ENCODE results near the gene ATP6V1E1.

ATP6V1E1 gene

DNA sequence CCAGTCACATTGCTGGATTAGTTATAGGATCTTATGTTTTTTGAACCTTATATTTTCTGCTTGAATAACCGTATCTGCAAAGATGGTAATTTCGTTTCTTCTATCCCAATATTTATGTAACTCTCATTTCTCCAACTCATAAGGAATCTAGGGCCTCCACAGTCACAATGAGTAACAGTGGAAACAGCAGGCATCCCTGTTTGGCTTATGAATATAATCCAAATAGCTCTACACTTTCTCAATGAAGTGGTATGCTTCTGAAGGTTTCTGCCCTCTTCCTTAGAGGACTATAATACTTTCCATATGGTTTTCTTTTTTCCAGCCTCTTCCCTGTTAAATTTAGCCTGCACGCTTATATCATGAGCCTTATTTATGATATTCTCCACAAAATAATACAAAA is 16.5 kb downstream of the ATP6V1E1 start:
- Histone ChIP-seq H3K23ac (ENCODE audit: low read length in 2 of 2) (no peak overlapping the region), H3K36me3 (ENCODE audit: control insufficient read depth in 1 of 2, insufficient read depth in 2 of 2, low read depth in 1 of 2, low read length in 2 of 2) (peaks cover 29 to 71% of the 10 kb centered on the region in 2 experiments), H3K27me3 (ENCODE audit: control insufficient read depth in 1 of 2, insufficient read depth in 1 of 2, low read length in 2 of 2) (no peaks in the 10 kb centered on the region), H2BK15ac (ENCODE audit: low read depth, poor library complexity, severe bottlenecking) (no peak overlapping the region), H3K4me3 (ENCODE audit: insufficient read depth in 1 of 2, low read depth in 1 of 2, low read length in 2 of 2) (no peak overlapping the region), H2BK120ac (ENCODE audit: low read depth, low read length) (no peak overlapping the region), H3K4me1 (ENCODE audit: control insufficient read depth, insufficient read depth, low read depth, low read length) (peaks cover 2% of the 10 kb centered on the region), H3K4me2 (ENCODE audit: low read length, poor library complexity, severe bottlenecking) (no peak overlapping the region), H4K8ac (ENCODE audit: low read length) (no peak overlapping the region), H3K9ac (ENCODE audit: low read length) (peak overlapping the region; percentile 37), H2BK12ac (ENCODE audit: low read length in 2 of 2) (no peak overlapping the region), H3K18ac (ENCODE audit: low read depth in 1 of 2, low read length in 2 of 2) (no peak overlapping the region), H3K79me1 (replicated peaks; ENCODE audit: low read length, poor library complexity, severe bottlenecking) (peaks cover 14% of the 10 kb centered on the region), H3K27ac (ENCODE audit: low read length, poor library complexity, severe bottlenecking) (no peak overlapping the region), H4K91ac (ENCODE audit: low read length) (no peak overlapping the region), H2AK5ac (ENCODE audit: low read length, severe bottlenecking) (no peak overlapping the region), H3K14ac (ENCODE audit: low read length in 2 of 2) (no peak overlapping the region), H2BK5ac (ENCODE audit: low read depth, low read length, poor library complexity, severe bottlenecking) (no peak overlapping the region), H3K9me3 (ENCODE audit: control insufficient read depth, low read length) (no peaks in the 10 kb centered on the region), H2AFZ (ENCODE audit: low read depth, low read length) (no peak overlapping the region), H3K4ac (ENCODE audit: low read depth in 1 of 2, low read length in 2 of 2) (no peak overlapping the region)
- 70% methylated on average over 3 of the region's 3 CpGs for WGBS
- no peak for DNase-seq

DNA sequence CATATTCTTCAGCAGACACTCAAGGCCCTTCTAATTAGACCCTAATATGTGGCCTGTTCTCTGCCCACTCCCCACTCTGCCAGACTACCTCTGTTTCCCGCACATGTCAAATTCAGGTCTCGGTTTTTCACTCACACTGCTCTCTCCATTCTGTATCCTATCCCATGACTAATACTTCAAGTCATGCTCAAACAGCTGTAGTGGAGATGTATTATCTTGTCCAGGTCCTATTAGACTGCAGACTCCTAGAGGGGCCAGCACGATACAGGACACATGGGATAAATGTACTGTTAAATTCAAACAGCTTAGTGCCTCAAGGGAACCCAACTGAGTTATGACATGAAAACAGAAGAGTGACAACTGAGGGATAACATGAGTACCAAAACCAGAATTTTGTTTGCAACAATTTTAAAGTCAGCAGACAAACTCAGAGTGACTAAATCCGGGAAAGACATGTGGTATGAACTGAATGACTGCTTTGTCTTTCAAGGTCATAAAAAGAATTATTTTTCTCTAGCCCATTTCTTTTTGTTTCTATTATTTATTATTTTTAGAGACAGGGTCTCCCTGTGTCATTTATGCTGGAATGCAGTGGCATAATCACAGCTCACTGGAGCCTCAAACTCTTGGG is 20.5 kb downstream of the ATP6V1E1 start:
- H3K4me1 ChIP-seq (ENCODE audit: control insufficient read depth, insufficient read depth, low read depth, low read length): no peaks in the 10 kb centered on the region
- H2BK120ac ChIP-seq (ENCODE audit: low read depth, low read length): no peak overlapping the region
- H2AK5ac ChIP-seq (ENCODE audit: low read length, severe bottlenecking): no peak overlapping the region
- H3K27ac ChIP-seq (ENCODE audit: low read length, poor library complexity, severe bottlenecking): no peak overlapping the region
- H3K4me2 ChIP-seq (ENCODE audit: low read length, poor library complexity, severe bottlenecking): no peak overlapping the region
- no peak overlapping the region for H4K91ac ChIP-seq (ENCODE audit: low read length)
- no peaks in the 10 kb centered on the region for H3K27me3 ChIP-seq (ENCODE audit: control insufficient read depth in 1 of 2, insufficient read depth in 1 of 2, low read length in 2 of 2)
- H3K4me3 ChIP-seq (ENCODE audit: insufficient read depth in 1 of 2, low read depth in 1 of 2, low read length in 2 of 2): no peak overlapping the region
- peaks cover 25% of the 10 kb centered on the region for H3K79me1 ChIP-seq (replicated peaks; ENCODE audit: low read length, poor library complexity, severe bottlenecking)
- H3K9ac ChIP-seq (ENCODE audit: low read length): no peak overlapping the region
- H3K23ac ChIP-seq (ENCODE audit: low read length in 2 of 2): no peak overlapping the region
- no peak overlapping the region for H2BK12ac ChIP-seq (ENCODE audit: low read length in 2 of 2)
- H3K4ac ChIP-seq (ENCODE audit: low read depth in 1 of 2, low read length in 2 of 2): no peak overlapping the region
- peaks cover 20 to 80% of the 10 kb centered on the region in 2 experiments for H3K36me3 ChIP-seq (ENCODE audit: control insufficient read depth in 1 of 2, insufficient read depth in 2 of 2, low read depth in 1 of 2, low read length in 2 of 2)
- no peaks in the 10 kb centered on the region for H3K9me3 ChIP-seq (ENCODE audit: control insufficient read depth, low read length)
- no peak for DNase-seq
- H3K18ac ChIP-seq (ENCODE audit: low read depth in 1 of 2, low read length in 2 of 2): no peak overlapping the region
- no peak overlapping the region for H2AFZ ChIP-seq (ENCODE audit: low read depth, low read length)
- H3K14ac ChIP-seq (ENCODE audit: low read length in 2 of 2): no peak overlapping the region
- H2BK15ac ChIP-seq (ENCODE audit: low read depth, poor library complexity, severe bottlenecking): no peak overlapping the region
- H4K8ac ChIP-seq (ENCODE audit: low read length): no peak overlapping the region
- H2BK5ac ChIP-seq (ENCODE audit: low read depth, low read length, poor library complexity, severe bottlenecking): no peak overlapping the region
- 91% methylated on average over 3 of the region's 4 CpGs for WGBS

- DNase-seq: no peak
- Histone ChIP-seq H2BK15ac (ENCODE audit: low read depth, poor library complexity, severe bottlenecking) (no peak overlapping the region), H4K8ac (ENCODE audit: low read length) (no peak overlapping the region), H2BK120ac (ENCODE audit: low read depth, low read length) (no peak overlapping the region), H2AK5ac (ENCODE audit: low read length, severe bottlenecking) (no peak overlapping the region), H3K79me1 (replicated peaks; ENCODE audit: low read length, poor library complexity, severe bottlenecking) (peaks cover 26% of the 10 kb centered on the region), H4K91ac (ENCODE audit: low read length) (no peak overlapping the region), H3K14ac (ENCODE audit: low read length in 2 of 2) (no peak overlapping the region), H3K9ac (ENCODE audit: low read length) (no peak overlapping the region), H3K27me3 (ENCODE audit: control insufficient read depth in 1 of 2, insufficient read depth in 1 of 2, low read length in 2 of 2) (no peaks in the 10 kb centered on the region), H2AFZ (ENCODE audit: low read depth, low read length) (no peak overlapping the region), H3K23ac (ENCODE audit: low read length in 2 of 2) (no peak overlapping the region), H3K4me3 (ENCODE audit: insufficient read depth in 1 of 2, low read depth in 1 of 2, low read length in 2 of 2) (no peak overlapping the region), H3K4me1 (ENCODE audit: control insufficient read depth, insufficient read depth, low read depth, low read length) (no peaks in the 10 kb centered on the region), H2BK5ac (ENCODE audit: low read depth, low read length, poor library complexity, severe bottlenecking) (no peak overlapping the region), H3K4ac (ENCODE audit: low read depth in 1 of 2, low read length in 2 of 2) (no peak overlapping the region), H2BK12ac (ENCODE audit: low read length in 2 of 2) (no peak overlapping the region), H3K18ac (ENCODE audit: low read depth in 1 of 2, low read length in 2 of 2) (no peak overlapping the region), H3K4me2 (ENCODE audit: low read length, poor library complexity, severe bottlenecking) (no peak overlapping the region), H3K27ac (ENCODE audit: low read length, poor library complexity, severe bottlenecking) (no peak overlapping the region), H3K9me3 (ENCODE audit: control insufficient read depth, low read length) (no peaks in the 10 kb centered on the region), H3K36me3 (ENCODE audit: control insufficient read depth in 1 of 2, insufficient read depth in 2 of 2, low read depth in 1 of 2, low read length in 2 of 2) (peaks cover 20 to 66% of the 10 kb centered on the region in 2 experiments)
- WGBS: 95% methylated on average over 5 of the region's 5 CpGs
These were observed 22.1 kb downstream of the ATP6V1E1 start for GRCh38 chr22:17606496-17606895.

- no peak for DNase-seq
- no peak overlapping the region for H3K14ac ChIP-seq (ENCODE audit: low read length in 2 of 2)
- H3K23ac ChIP-seq (ENCODE audit: low read length in 2 of 2): no peak overlapping the region
These were observed 24.9 kb downstream of the ATP6V1E1 start for GRCh38 chr22:17603668-17604067.

More at GRCh38 chr22:17603668-17604067, 24.9 kb downstream of the ATP6V1E1 start:
- Histone ChIP-seq H2BK120ac (ENCODE audit: low read depth, low read length) (no peak overlapping the region), H2AK5ac (ENCODE audit: low read length, severe bottlenecking) (no peak overlapping the region), H4K8ac (ENCODE audit: low read length) (no peak overlapping the region), H4K91ac (ENCODE audit: low read length) (no peak overlapping the region), H3K9me3 (ENCODE audit: control insufficient read depth, low read length) (no peaks in the 10 kb centered on the region), H3K79me1 (replicated peaks; ENCODE audit: low read length, poor library complexity, severe bottlenecking) (peaks cover 37% of the 10 kb centered on the region), H3K9ac (ENCODE audit: low read length) (no peak overlapping the region), H2BK15ac (ENCODE audit: low read depth, poor library complexity, severe bottlenecking) (no peak overlapping the region), H3K27me3 (ENCODE audit: control insufficient read depth in 1 of 2, insufficient read depth in 1 of 2, low read length in 2 of 2) (no peaks in the 10 kb centered on the region), H2BK12ac (ENCODE audit: low read length in 2 of 2) (no peak overlapping the region), H3K4me3 (ENCODE audit: insufficient read depth in 1 of 2, low read depth in 1 of 2, low read length in 2 of 2) (no peak overlapping the region), H3K36me3 (ENCODE audit: control insufficient read depth in 1 of 2, insufficient read depth in 2 of 2, low read depth in 1 of 2, low read length in 2 of 2) (peaks cover 20 to 69% of the 10 kb centered on the region in 2 experiments), H2BK5ac (ENCODE audit: low read depth, low read length, poor library complexity, severe bottlenecking) (no peak overlapping the region), H3K4me2 (ENCODE audit: low read length, poor library complexity, severe bottlenecking) (no peak overlapping the region), H3K27ac (ENCODE audit: low read length, poor library complexity, severe bottlenecking) (no peak overlapping the region), H2AFZ (ENCODE audit: low read depth, low read length) (no peak overlapping the region), H3K4ac (ENCODE audit: low read depth in 1 of 2, low read length in 2 of 2) (no peak overlapping the region), H3K18ac (ENCODE audit: low read depth in 1 of 2, low read length in 2 of 2) (no peak overlapping the region), H3K4me1 (ENCODE audit: control insufficient read depth, insufficient read depth, low read depth, low read length) (no peaks in the 10 kb centered on the region)
- 96% methylated on average over 4 of the region's 4 CpGs for WGBS

Measured in mesenchymal stem cell (in vitro differentiated cells and primary cell).